RWPE2 (cell line): ENCODE results near the gene CRYBA1.

Experiments used
- ATAC-seq: fragments of 200-7000 bp; cut with Tn5 transposase; 3 replicates; pipeline ENCODE4 v1.9.1; 2021; ENCODE audit warnings: low read depth
- DNase-seq: peaks from one replicate; pipeline ENCODE4 v3.0.0-alpha.2; 2020; ENCODE audit warnings: low spot score
- H3K27ac ChIP-seq: fragments of 450-650 bp; 2 replicates; pipeline ENCODE4 v1.5.1; 2017; ENCODE audit warnings: mild to moderate bottlenecking; ENCODE audit not compliant: poor library complexity, severe bottlenecking
- H3K27me3 ChIP-seq: fragments of 250-450 bp; sonication (Bioruptor Pico); 2 replicates; pipeline ENCODE4 v1.5.1; 2021; ENCODE audit warnings: mild to moderate bottlenecking, moderate library complexity; ENCODE audit not compliant: insufficient read depth, poor library complexity, severe bottlenecking
- H3K36me3 ChIP-seq: fragments of 250-450 bp; sonication (Bioruptor Pico); 2 replicates; pipeline ENCODE4 v1.5.1; 2020; ENCODE audit warnings: low read depth, mild to moderate bottlenecking, moderate library complexity
- H3K4me1 ChIP-seq: fragments of 250-450 bp; sonication (Bioruptor Pico); 2 replicates; pipeline ENCODE4 v1.5.1; 2021; ENCODE audit warnings: mild to moderate bottlenecking, moderate library complexity; ENCODE audit not compliant: insufficient read depth, poor library complexity, severe bottlenecking
- H3K4me3 ChIP-seq: fragments of 250-450 bp; sonication (Bioruptor Pico); 2 replicates; pipeline ENCODE4 v1.5.1; 2021; ENCODE audit warnings: mild to moderate bottlenecking, moderate library complexity; ENCODE audit not compliant: severe bottlenecking
- H3K9me3 ChIP-seq: fragments of 250-450 bp; sonication (Bioruptor Pico); 2 replicates; pipeline ENCODE4 v1.5.1; 2021; ENCODE audit warnings: mild to moderate bottlenecking, moderate library complexity; ENCODE audit not compliant: severe bottlenecking
- CTCF ChIP-seq: fragments of 450-650 bp; IDR thresholded peaks from one replicate; pipeline ENCODE4 v1.5.1; 2017; ENCODE audit warnings: mild to moderate bottlenecking, moderate library complexity; ENCODE audit not compliant: poor library complexity, severe bottlenecking

Gene CRYBA1

GRCh38 chr17:29242051-29242450, 4.6 kb upstream of the CRYBA1 start:
- H3K27ac ChIP-seq = peak overlapping the region; percentile 79
- TF ChIP-seq CTCF = no peak

DNA sequence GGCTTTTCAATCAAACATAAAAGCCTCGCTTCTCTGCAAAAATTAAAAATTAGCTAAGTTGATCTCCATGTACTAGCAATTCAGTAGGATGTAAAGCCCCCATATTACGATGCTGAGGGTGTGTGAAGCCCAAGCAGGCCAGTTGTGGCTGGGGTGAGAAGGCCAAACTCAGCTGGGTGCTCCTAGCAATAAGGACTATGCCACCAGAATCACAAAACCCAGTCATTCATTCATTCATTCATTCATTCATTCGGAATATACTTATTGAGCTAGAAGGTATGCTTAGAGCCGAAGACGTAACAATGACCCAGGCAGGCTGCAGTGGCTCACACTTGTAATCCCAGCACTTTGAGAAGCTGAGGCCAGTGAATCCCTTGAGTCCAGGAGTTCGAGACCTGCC, 3.9 kb upstream of the CRYBA1 start:
- no peaks in the 10 kb centered on the region for H3K27me3 ChIP-seq
- H3K9me3 ChIP-seq = no peaks in the 10 kb centered on the region
- H3K27ac ChIP-seq = no peak overlapping the region
- no peaks in the 10 kb centered on the region for H3K36me3 ChIP-seq
- H3K4me1 ChIP-seq = peaks cover 25% of the 10 kb centered on the region
- TF ChIP-seq CTCF = no peak
- DNase-seq (no peak), ATAC-seq (no peak)
- no peak overlapping the region for H3K4me3 ChIP-seq

More at GRCh38 chr17:29242051-29242450, 4.6 kb upstream of the CRYBA1 start:
- H3K27me3 ChIP-seq = no peaks in the 10 kb centered on the region
- ATAC-seq (no peak), DNase-seq (no peak)
- no peaks in the 10 kb centered on the region for H3K9me3 ChIP-seq
- H3K36me3 ChIP-seq = no peaks in the 10 kb centered on the region
- peaks cover 31% of the 10 kb centered on the region for H3K4me1 ChIP-seq
- no peak overlapping the region for H3K4me3 ChIP-seq

- Histone ChIP-seq H3K27me3 (no peaks in the 10 kb centered on the region), H3K4me1 (peaks cover 17% of the 10 kb centered on the region), H3K9me3 (no peaks in the 10 kb centered on the region), H3K27ac (no peak overlapping the region), H3K4me3 (no peak overlapping the region), H3K36me3 (no peaks in the 10 kb centered on the region)
- DNase-seq (no peak), ATAC-seq (peak; percentile 24; the same call in 1 of the 3 replicates)
- peak; percentile 54 for TF ChIP-seq CTCF
These were observed 2.9 kb upstream of the CRYBA1 start for GRCh38 chr17:29243792-29244191.

DNA sequence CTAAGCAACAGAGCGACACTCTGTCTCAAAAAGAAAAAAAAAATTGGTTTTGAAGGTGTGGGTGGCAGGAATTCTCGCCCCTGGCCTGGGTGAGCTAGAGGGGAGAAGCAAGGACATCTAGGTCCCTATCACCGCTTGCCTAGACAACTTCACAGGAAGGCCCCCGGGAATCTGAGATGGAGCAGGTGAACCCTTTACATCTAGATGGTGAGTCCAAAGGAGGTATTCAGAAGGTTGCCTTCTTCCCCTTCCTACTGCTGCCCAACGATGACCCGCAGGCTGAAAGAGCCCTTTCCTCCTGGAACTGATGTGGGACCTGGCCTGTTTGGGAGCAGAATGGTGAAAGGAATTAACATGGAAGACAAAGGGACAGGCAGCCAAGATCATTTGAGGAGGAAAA, 1.3 kb upstream of the CRYBA1 start:
- Histone ChIP-seq H3K27ac (no peak overlapping the region), H3K27me3 (no peaks in the 10 kb centered on the region), H3K4me1 (peaks cover 12% of the 10 kb centered on the region), H3K9me3 (no peaks in the 10 kb centered on the region), H3K4me3 (no peak overlapping the region), H3K36me3 (no peaks in the 10 kb centered on the region)
- ATAC-seq = no peak
- TF ChIP-seq CTCF = no peak
- no peak for DNase-seq

DNA sequence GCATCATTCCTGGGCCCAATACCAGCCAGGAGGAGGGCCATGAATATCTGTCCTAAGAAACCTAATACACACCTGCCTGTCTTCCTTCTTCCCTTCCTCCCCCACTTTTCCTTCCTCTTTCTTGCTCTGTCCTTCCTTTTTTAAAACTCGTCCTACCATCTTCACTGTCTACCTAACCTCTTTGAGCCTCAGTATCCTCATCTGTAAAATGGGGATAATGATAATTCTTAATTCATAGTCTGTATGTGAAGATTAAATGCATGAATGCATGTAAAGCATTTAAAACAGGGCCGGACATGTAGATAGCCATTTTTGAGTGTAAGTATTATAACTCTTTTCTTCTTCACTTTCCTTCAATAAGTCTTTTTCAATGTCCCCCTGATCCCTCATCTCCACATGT, 560 bp downstream of the CRYBA1 start:
- ATAC-seq (no peak), DNase-seq (no peak)
- no peak for TF ChIP-seq CTCF
- no peaks in the 10 kb centered on the region for H3K4me1 ChIP-seq
- H3K9me3 ChIP-seq = no peaks in the 10 kb centered on the region
- no peak overlapping the region for H3K27ac ChIP-seq
- H3K36me3 ChIP-seq = no peaks in the 10 kb centered on the region
- no peaks in the 10 kb centered on the region for H3K27me3 ChIP-seq
- H3K4me3 ChIP-seq = no peak overlapping the region
